Measurements from ENCODE around the gene MYRIP.
"Not testable (repeated sequence)": the region's sequence is repeated elsewhere in the genome, so short reads cannot be mapped to it uniquely, and the experiment has no call there.

The MYRIP gene

GRCh38 chr3:39977058-39977794 lies 167.8 kb downstream of the MYRIP start:
- DNase-seq = no peak

DNA sequence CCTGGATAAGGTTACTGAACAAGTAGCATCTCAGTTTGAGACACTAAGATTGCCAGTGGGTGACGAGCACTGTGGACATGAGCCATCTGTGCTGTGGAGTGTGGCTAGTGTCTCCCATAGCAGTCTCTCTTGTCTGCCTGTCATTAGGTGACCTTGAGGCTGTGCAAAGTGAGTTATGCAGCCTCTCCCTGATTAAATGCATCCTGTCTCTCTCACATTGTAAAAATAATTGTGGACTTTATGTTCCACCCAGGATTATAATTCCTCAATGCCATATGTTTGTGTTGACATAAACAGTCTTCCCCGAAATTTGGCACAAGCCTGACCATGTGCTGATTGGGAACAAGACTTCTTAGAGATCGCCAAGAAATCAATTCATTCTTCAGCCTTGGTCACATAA lies 168.9 kb downstream of the MYRIP start:
- DNase-seq = no peak

DNA sequence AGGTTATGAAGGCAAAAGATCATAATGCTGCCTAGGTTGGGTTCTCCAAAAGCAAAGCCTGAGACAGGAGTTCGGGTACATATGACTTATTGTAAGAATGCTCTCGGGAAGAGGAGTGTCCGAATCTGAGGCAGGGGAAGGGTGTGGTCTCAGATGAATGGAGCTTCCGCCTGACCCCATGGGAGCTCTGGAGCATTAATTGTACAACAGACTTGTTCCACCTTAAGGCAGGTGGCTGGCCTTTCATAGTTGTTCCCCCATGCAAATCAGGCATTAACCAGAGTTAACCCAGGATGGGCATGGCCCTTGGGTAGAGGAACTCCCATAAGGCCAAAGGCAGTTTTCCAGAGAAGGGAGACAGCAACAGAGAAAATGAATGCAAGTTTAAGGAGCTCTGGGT lies 170.6 kb downstream of the MYRIP start:
- DNase-seq = no peak

DNA sequence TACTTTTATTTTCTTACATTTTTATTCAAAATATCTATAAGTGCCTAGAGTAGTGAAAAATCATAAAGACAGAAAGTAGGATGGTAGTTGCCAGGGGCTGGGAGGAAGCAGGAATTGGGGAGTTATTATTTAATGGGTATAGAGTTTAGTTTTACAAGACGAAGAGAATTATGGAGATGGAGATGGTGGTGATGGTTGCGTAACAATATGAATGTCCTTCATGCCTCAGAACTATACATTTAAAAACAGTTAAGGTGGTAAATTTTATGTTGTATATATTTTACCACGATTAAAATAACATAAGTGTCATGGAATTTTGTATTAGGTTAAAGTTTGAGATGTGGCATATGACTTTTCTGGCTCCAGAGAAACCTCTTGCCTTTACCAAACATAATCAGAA lies 171.4 kb downstream of the MYRIP start:
- DNase-seq = no peak

GRCh38 chr3:39981547-39982184 lies 172.3 kb downstream of the MYRIP start:
- DNase-seq = no peak

DNA sequence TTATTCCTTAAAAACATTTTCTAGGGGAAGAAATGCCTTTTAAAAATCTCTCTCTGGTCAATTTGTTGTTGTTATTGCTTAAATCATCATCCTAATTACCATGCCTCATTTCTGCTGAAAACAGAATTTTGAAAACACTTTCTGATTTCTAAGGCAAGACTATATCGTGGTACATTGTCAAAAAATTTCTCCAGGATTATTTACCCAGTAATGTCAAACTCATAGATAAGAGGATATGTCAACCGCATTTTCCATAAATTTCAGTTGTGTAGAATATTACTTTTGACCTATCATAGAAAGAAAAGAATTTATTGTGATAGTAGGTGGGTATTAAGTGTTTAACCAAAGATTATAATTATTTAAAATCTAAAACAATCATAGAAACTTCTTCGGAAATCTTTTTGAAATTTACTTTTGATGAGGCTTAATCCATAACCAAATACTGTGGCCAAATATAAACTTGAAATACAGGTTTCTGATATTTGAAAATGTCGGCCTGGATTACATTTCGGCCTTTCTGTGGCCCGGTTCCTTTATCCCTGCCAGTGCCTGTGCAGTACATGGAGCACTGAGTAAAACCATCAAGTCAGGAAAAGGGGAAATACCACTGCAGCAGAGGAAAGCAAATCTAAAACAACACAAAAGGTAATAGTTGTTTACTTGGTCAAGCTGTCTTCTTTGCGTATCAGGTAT lies 173.4 kb downstream of the MYRIP start:
- no peak for DNase-seq

DNA sequence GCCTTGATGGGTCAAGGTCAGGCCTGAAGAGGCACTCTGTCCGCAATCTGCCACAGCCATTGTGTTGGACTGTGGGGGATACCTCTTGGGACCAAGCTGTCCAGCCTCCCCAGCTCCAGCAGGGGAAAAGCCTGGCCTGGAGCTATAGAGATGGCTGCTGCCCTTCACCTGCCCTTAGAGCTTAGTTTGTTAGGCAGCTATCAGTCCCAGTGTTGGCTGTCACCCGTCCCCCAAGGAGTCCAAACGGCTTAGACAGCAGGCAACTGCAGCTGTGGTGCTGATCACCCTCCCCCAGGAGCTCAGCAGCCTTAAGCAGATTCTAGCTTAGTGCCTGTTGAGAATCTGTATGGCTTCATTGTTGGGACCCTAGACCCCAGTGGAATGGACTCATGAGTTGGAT lies 180.3 kb downstream of the MYRIP start:
- DNase-seq = no peak

GRCh38 chr3:39990532-39990931 lies 181.1 kb downstream of the MYRIP start:
- no peak for DNase-seq

GRCh38 chr3:40008796-40009195 lies 199.4 kb downstream of the MYRIP start:
- DNase-seq = no peak

- DNase-seq = no peak
Measured at GRCh38 chr3:40009991-40010390, 200.6 kb downstream of the MYRIP start.

DNA sequence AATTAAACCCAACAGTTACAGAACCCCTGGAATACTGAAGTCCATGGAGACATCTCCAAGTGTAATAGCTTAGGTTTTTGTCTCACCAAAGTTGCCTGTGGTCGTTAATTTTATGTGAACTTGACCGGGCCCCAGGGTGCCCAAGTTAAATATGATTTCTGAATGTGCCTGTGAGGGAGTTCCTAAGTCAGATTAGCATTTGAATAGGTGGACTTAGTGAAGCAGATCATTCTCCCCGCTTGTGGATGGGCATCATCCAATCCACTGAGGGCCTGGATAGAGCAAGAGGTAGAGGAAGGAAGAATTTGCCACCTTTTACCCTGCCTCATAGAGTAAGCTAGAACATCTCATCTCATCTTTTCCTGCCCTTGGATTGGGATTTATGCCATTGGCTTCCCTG lies 203.0 kb downstream of the MYRIP start:
- DNase-seq = no peak

GRCh38 chr3:40016391-40016790 lies 207.0 kb downstream of the MYRIP start:
- no peak for DNase-seq

GRCh38 chr3:40018369-40018768 lies 209.0 kb downstream of the MYRIP start:
- no peak for DNase-seq

DNA sequence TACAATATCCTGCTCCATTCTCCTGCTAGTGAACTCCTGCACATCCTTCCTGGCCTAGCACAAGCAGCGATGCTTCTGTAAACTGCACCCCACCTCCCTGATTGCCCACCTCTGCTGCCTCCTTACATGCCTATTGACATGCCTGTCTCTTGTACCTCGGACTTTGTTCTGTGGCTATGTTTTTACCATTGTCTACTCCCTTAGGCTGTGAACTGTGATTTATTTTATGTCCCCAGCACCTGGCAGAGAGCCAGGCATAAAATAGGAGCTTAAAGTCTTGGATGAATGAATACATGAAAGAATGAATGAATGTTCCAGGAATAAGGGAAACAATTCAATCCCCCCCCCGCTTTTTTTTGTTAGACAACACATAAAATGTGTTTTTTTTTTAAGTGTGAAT lies 210.0 kb downstream of the MYRIP start:
- DNase-seq = no peak

DNA sequence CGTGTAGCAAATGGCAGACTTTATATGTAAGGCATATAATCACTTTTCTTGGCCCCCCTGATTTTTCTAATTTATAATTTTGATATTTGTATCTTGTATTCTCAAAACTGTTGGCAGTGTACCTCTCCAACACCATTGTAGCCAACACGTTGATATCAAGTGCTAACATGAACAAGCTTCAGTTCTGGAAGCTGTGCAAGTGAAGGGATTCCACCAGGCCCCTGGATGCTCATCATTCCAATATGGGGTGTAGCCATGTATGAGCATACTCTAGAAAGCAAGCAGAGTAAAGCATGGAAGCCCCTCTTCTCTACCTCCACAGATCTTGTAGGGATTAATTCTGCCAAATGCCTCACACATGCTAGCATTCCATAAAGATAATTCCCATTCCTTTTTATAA lies 211.3 kb downstream of the MYRIP start:
- DNase-seq = no peak

- DNase-seq = no peak
Measured at GRCh38 chr3:40021338-40021737, 211.9 kb downstream of the MYRIP start.

DNA sequence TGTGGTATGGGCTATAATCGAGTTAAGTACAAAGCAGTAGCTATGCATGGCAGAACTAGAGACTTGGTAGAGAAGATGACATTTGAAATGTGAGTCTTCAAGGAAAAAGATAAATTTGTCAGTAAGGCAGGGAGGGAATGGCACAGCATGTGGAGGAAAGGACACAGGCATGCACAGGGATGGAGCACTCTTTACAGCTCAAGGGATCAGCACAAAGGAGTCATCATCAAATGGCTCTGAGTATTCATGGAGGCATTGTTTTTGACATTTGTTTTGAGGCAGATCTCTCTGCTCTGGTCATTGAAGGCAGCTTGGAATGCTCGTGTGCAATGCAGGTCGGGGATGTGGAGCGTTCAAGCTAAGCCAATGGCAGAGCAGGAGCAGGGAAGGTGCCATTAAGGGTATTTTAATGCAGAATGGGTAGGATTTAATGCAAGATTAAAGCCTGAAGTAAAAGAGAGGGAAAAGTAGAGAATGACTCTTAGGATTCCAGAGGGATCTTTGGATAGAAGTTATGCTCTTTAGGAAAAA lies 213.0 kb downstream of the MYRIP start:
- DNase-seq = no peak

- DNase-seq = no peak
Measured at GRCh38 chr3:40024526-40024925, 215.1 kb downstream of the MYRIP start.

DNA sequence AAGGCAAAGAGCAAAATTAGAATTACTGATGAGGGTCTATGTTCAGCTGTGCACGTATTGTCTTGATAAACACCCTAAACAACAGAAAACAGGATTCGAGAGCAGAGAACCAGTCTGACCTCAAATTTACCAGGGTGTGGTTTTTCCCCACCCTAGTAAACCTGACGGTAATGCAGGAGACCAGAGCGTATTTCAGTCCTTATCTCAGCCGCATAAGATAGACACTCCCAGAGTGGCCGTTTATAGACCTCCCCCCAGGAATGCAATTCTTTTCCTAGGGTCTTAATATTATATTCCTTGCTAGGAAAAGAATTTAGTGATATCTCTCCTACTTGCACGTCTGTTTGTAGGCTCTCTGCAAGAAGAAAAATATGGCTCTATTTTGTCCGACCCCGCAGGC lies 216.5 kb downstream of the MYRIP start:
- not testable (repeated sequence) for DNase-seq

DNA sequence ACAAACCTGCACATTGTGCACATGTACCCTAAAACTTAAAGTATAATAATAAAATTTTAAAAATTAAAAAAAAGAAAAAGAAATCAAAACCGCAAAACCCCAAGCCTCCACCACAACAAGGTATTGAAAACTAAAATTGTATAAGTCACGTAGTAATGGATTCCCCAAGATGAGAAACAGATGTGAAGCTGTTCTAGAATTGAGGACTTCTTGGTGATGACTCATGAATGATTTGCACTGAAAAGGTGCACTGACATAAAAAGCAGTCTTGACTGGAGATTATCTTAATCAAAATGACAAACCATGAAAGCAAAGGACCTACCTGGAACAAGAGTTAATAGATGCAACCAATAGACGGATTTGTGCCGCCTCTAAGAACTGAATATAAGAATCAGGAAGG lies 225.8 kb downstream of the MYRIP start:
- no peak for DNase-seq

DNA sequence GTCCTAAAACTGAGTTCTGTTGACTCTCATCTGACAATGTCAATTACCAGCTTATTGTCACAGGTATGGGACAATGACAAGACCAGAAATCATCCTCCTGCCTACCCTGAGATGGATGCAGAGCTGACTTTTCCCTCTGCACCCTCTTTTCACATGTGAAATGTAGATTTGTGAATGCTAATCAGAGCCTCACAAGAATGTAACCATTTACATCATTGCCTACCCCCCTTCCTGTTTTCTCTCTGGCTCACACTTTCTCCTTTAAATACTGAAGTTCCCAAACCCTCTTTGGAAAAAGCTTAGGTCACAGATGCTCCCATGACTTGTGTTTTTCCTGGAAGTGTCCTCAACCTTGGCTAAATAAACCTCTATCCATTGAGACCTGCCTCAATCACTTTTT lies 228.2 kb downstream of the MYRIP start:
- no peak for DNase-seq

DNA sequence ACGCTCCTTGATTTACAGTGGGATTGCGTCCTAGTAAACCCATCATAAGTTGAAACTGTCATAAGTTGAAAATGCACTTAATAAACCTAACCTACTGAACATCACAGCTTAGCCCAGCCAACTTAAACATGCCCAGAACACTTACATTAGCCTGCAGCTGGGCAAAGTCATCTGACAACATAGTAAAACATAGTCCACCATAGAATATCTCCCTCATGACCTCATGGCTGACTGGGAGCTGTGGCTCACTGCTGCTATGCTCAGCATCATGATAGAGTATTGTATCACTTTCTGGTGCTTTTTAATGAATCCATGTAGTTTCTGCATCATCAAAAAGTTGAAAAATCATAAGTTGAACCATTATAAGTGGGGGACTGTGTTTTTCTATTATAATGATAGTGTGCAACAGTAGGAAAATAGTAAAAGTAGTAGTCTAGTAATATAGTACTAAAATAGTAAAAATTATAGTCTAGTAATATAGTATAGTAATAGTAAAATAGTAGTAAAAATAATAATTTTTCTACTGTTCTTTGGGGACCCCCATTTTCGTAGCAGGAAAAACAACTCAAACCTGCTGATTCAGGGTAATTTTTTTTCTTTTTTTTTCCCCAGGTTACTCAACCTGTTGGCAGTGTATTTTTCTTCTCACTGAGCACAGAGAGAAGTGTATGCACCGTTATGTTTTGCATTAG lies 233.5 kb downstream of the MYRIP start:
- DNase-seq = no peak

DNA sequence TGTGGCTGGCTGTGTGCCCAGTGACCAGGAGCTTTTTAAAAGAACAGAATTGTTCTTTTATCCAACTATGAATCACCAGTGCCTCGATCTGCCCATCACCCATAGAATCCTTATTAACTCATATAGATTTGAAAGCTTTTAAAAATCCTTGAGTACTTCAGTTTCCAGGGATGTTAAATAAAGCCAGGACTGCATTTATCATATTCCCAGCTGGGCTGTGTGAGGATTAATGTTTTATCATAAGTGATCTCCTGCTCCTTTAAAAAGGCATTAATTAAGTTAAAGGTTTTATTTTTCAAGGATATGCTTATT lies 234.0 kb downstream of the MYRIP start:
- no peak for DNase-seq

- no peak for DNase-seq
Measured at GRCh38 chr3:40044487-40044886, 235.1 kb downstream of the MYRIP start.
